Fibroblast of lung (primary cell): ENCODE data around the gene TBC1D23.

Experiments used
- EZH2 ChIP-seq: IDR thresholded peaks from 2 replicates; pipeline ENCODE4 v1.5.1; 2012; ENCODE audit warnings: low read length, control low read depth, mild to moderate bottlenecking; ENCODE audit errors: missing control alignments
- TF ChIP-seq, protein P1 (sequence below), 2 donors: IDR thresholded peaks in 1 of 2; conservative IDR thresholded peaks in 1 of 2; 1 replicate in 1 of 2; 2 replicates in 1 of 2; pipeline ENCODE4 v1.5.1; 2011 to 2012; ENCODE audit warnings: low read length in 2 of 2, control low read depth in 1 of 2, inconsistent platforms in 1 of 2, low read depth in 1 of 2, mild to moderate bottlenecking in 1 of 2

DNA sequence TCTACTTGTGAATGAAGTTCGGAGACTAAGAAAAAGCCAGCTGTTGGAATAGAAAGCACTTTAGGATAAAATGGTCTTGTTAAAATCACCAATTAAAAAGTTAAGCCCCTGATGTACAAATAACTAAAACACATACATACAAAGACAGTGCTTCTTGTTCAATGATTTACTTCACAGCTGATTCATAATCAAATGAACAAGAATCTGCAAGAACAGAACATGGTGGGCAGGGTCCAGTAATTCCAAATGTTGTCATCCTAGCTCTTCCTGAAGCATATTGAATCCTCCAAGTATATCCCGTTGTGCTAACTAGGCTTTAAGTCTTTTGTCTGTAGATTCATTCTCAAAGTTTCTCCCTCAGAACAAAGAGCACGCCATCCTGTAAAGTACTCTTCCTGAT is 98.2 kb downstream of the TBC1D23 start:
- TF ChIP-seq, protein P1, sequence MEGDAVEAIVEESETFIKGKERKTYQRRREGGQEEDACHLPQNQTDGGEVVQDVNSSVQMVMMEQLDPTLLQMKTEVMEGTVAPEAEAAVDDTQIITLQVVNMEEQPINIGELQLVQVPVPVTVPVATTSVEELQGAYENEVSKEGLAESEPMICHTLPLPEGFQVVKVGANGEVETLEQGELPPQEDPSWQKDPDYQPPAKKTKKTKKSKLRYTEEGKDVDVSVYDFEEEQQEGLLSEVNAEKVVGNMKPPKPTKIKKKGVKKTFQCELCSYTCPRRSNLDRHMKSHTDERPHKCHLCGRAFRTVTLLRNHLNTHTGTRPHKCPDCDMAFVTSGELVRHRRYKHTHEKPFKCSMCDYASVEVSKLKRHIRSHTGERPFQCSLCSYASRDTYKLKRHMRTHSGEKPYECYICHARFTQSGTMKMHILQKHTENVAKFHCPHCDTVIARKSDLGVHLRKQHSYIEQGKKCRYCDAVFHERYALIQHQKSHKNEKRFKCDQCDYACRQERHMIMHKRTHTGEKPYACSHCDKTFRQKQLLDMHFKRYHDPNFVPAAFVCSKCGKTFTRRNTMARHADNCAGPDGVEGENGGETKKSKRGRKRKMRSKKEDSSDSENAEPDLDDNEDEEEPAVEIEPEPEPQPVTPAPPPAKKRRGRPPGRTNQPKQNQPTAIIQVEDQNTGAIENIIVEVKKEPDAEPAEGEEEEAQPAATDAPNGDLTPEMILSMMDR (conservative IDR thresholded peaks at IDR 0.05 in 1 of 2, IDR thresholded peaks at IDR 0.05 in 1 of 2; ENCODE audit: low read depth in 1 of 2, low read length in 2 of 2): no peak
- TF ChIP-seq EZH2: no peak
